Upper lobe of left lung (tissue), 4 donors: ENCODE data around the gene PLCL2.

Experiments
- CTCF ChIP-seq, 6 experiments: fragments of 450-650 bp in 4 of 6; fragments of 200-600 bp in 2 of 6; sonication (generic) in 2 of 6; IDR thresholded peaks; one replicate each; pipeline ENCODE4 v1.5.1; 2016 to 2019; ENCODE audit warnings: antibody characterized with exemption in 6 of 6
- EP300 ChIP-seq, 4 donors: sonication (generic); formaldehyde crosslinking; IDR thresholded peaks; one replicate each; pipeline ENCODE4 v1.5.1; 2017; ENCODE audit warnings: antibody characterized with exemption in 4 of 4, control low read depth in 2 of 4
- POLR2A ChIP-seq, 4 donors: fragments of 450-650 bp; IDR thresholded peaks; one replicate each; pipeline ENCODE4 v1.5.1; 2016 to 2017; ENCODE audit warnings: antibody characterized with exemption in 4 of 4, mild to moderate bottlenecking in 2 of 4

- no peak for TF ChIP-seq POLR2A (IDR thresholded peaks at IDR 0.05)
- no peak for TF ChIP-seq CTCF (IDR thresholded peaks at IDR 0.05)
- no peak for TF ChIP-seq EP300 (IDR thresholded peaks at IDR 0.05)
These were observed 114.4 kb downstream of the PLCL2 start for GRCh38 chr3:16999161-16999560.
